GM19238 (cell line): Measurements from ENCODE around the gene POLD3.

ENCODE experiments used
- DNase-seq: peaks from one replicate; pipeline ENCODE4 v3.0.0; 2011; ENCODE audit warnings: low spot score; ENCODE audit not compliant: insufficient read length

Gene POLD3

GRCh38 chr11:74687237-74688023 lies 95.0 kb downstream of the POLD3 start:
- no peak for DNase-seq

- no peak for DNase-seq
These were observed 97.3 kb downstream of the POLD3 start for GRCh38 chr11:74689666-74690065.

- DNase-seq: no peak
These were observed 99.4 kb downstream of the POLD3 start for GRCh38 chr11:74691755-74692154.
